Measurements from ENCODE around the gene USP28.

DNA sequence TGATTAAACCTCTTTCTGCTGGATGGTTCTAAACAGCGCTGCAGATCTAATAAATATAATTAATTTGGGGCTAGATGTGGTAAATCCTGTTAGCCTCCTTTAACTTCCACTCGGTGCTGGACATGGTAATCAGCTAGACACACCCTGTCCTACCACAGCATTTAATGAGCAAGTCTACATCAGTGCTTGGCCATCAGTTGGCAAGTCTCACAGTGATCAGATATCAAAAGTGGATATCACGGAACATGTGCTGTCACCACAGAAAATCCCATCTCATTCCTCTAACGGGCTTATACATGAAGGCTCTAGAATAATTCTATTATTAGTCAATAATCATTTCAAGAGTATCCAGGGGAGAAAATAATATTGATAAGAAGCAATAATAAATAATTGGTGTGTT is 5.6 kb upstream of the USP28 start:
- TF ChIP-seq POLR2AphosphoS5 (IDR thresholded peaks at IDR 0.05), result no peak
- TF ChIP-seq POLR2A (IDR thresholded peaks at IDR 0.05), result no peak
